22Rv1 (cell line): Measurements from ENCODE around the gene DNAJC7.

ENCODE experiments used
- H3K27ac ChIP-seq: fragments of 450-650 bp; 2 replicates; pipeline ENCODE4 v1.5.1; 2017
- CTCF ChIP-seq: fragments of 450-650 bp; IDR thresholded peaks from 2 replicates; pipeline ENCODE4 v1.5.1; 2017; ENCODE audit warnings: mild to moderate bottlenecking
- ZFX ChIP-seq: fragments of 450-650 bp; IDR thresholded peaks from 2 replicates; pipeline ENCODE4 v1.6.1; 2017; ENCODE audit warnings: antibody characterized with exemption, borderline replicate concordance

The DNAJC7 gene

GRCh38 chr17:41942626-41943373 is 74.4 kb downstream of the DNAJC7 start:
- no peak overlapping the region for H3K27ac ChIP-seq
- no peak for TF ChIP-seq CTCF
- no peak for TF ChIP-seq ZFX

GRCh38 chr17:41941168-41941567 is 76.1 kb downstream of the DNAJC7 start:
- H3K27ac ChIP-seq, result no peak overlapping the region
- TF ChIP-seq ZFX (no peak), CTCF (no peak)

- no peak overlapping the region for H3K27ac ChIP-seq
- no peak for TF ChIP-seq ZFX
- no peak for TF ChIP-seq CTCF
These were observed 77.5 kb downstream of the DNAJC7 start for GRCh38 chr17:41939693-41940090.

GRCh38 chr17:41939044-41939692 is 78.1 kb downstream of the DNAJC7 start:
- no peak for TF ChIP-seq CTCF
- TF ChIP-seq ZFX, result no peak

GRCh38 chr17:41937970-41938954 is 79.0 kb downstream of the DNAJC7 start:
- H3K27ac ChIP-seq, result no peak overlapping the region
- no peak for TF ChIP-seq ZFX
- TF ChIP-seq CTCF, result no peak

More at GRCh38 chr17:41939044-41939692, 78.1 kb downstream of the DNAJC7 start:
- no peak overlapping the region for H3K27ac ChIP-seq

GRCh38 chr17:41935641-41936040 is 81.6 kb downstream of the DNAJC7 start:
- no peak for TF ChIP-seq ZFX
- no peak for TF ChIP-seq CTCF
- no peak overlapping the region for H3K27ac ChIP-seq
